GM06990 (cell line): Measurements from ENCODE around the gene MX1.

Experiments
- DNase-seq: peaks from one replicate; pipeline ENCODE4 v3.0.0-alpha.2; 2011; ENCODE audit not compliant: insufficient read length; ENCODE audit errors: extremely low read depth
- H3K27me3 ChIP-seq: replicated peaks from 2 replicates; pipeline ENCODE4 v1.6.0; 2011; ENCODE audit warnings: low read length; ENCODE audit not compliant: control insufficient read depth, insufficient read depth
- H3K36me3 ChIP-seq: 2 replicates; pipeline ENCODE4 v1.5.1; 2011; ENCODE audit warnings: low read length; ENCODE audit not compliant: control insufficient read depth, insufficient read depth
- H3K4me3 ChIP-seq: replicated peaks from 2 replicates; pipeline ENCODE4 v1.5.1; 2011; ENCODE audit warnings: low read depth, mild to moderate bottlenecking, control low read depth, low read length
- CTCF ChIP-seq: IDR thresholded peaks from 2 replicates; pipeline ENCODE4 v1.5.1; 2011; ENCODE audit warnings: low read length, control low read depth, mild to moderate bottlenecking, inconsistent platforms; ENCODE audit not compliant: insufficient read depth, poor library complexity, severe bottlenecking

The MX1 gene

GRCh38 chr21:41479686-41480085 is 53.6 kb downstream of the MX1 start:
- no peak for DNase-seq
- Histone ChIP-seq H3K27me3 (no peaks in the 10 kb centered on the region), H3K36me3 (no peaks in the 10 kb centered on the region), H3K4me3 (no peak overlapping the region)
- TF ChIP-seq CTCF, result no peak

GRCh38 chr21:41480086-41480690 is 54.1 kb downstream of the MX1 start:
- no peak overlapping the region for H3K4me3 ChIP-seq
- no peak for TF ChIP-seq CTCF
- H3K27me3 ChIP-seq, result no peaks in the 10 kb centered on the region
- DNase-seq, result no peak
- no peaks in the 10 kb centered on the region for H3K36me3 ChIP-seq

- DNase-seq, result no peak
- no peak for TF ChIP-seq CTCF
Observed at GRCh38 chr21:41481191-41481590, 55.2 kb downstream of the MX1 start.

GRCh38 chr21:41482301-41482700 is 56.3 kb downstream of the MX1 start:
- TF ChIP-seq CTCF, result no peak
- Histone ChIP-seq H3K36me3 (no peaks in the 10 kb centered on the region), H3K4me3 (no peak overlapping the region), H3K27me3 (no peaks in the 10 kb centered on the region)
- no peak for DNase-seq

More at GRCh38 chr21:41481191-41481590, 55.2 kb downstream of the MX1 start:
- Histone ChIP-seq H3K36me3 (no peaks in the 10 kb centered on the region), H3K27me3 (no peaks in the 10 kb centered on the region), H3K4me3 (no peak overlapping the region)

- Histone ChIP-seq H3K27me3 (no peaks in the 10 kb centered on the region), H3K36me3 (no peaks in the 10 kb centered on the region), H3K4me3 (no peak overlapping the region)
- TF ChIP-seq CTCF, result no peak
- DNase-seq, result no peak
Observed at GRCh38 chr21:41482980-41483379, 56.9 kb downstream of the MX1 start.

- Histone ChIP-seq H3K27me3 (no peaks in the 10 kb centered on the region), H3K36me3 (no peaks in the 10 kb centered on the region), H3K4me3 (no peak overlapping the region)
- DNase-seq, result no peak
- no peak for TF ChIP-seq CTCF
Observed at GRCh38 chr21:41483415-41483814, 57.4 kb downstream of the MX1 start.
